Measurements from ENCODE around the gene PLEKHB1.
A peak's percentile ranks its signal among the peaks of the same experiment; 100 is the strongest.
"Not testable (repeated sequence)": the region's sequence is repeated elsewhere in the genome, so short reads cannot be mapped to it uniquely, and the experiment has no call there.

The PLEKHB1 gene

GRCh38 chr11:73648571-73649046 is 2.2 kb downstream of the PLEKHB1 start:
- no peak for DNase-seq

- DNase-seq: no peak
Measured at GRCh38 chr11:73649206-73649605, 2.8 kb downstream of the PLEKHB1 start.

GRCh38 chr11:73650400-73650799 is 4.0 kb downstream of the PLEKHB1 start:
- no peak for DNase-seq

GRCh38 chr11:73651252-73651651 is 4.9 kb downstream of the PLEKHB1 start:
- DNase-seq: no peak

GRCh38 chr11:73651661-73652045 is 5.3 kb downstream of the PLEKHB1 start:
- no peak for DNase-seq

GRCh38 chr11:73652046-73652730 is 5.8 kb downstream of the PLEKHB1 start:
- DNase-seq: no peak

- no peak for DNase-seq
Measured at GRCh38 chr11:73652856-73653559, 6.6 kb downstream of the PLEKHB1 start.

GRCh38 chr11:73653996-73654395 is 7.6 kb downstream of the PLEKHB1 start:
- DNase-seq: no peak

GRCh38 chr11:73654482-73655021 is 8.2 kb downstream of the PLEKHB1 start:
- no peak for DNase-seq

GRCh38 chr11:73655686-73656085 is 9.3 kb downstream of the PLEKHB1 start:
- DNase-seq: no peak

GRCh38 chr11:73656985-73657384 is 10.6 kb downstream of the PLEKHB1 start:
- DNase-seq: no peak

- no peak for DNase-seq
Measured at GRCh38 chr11:73659961-73660360, 13.6 kb downstream of the PLEKHB1 start.

GRCh38 chr11:73660497-73661034 is 14.2 kb downstream of the PLEKHB1 start:
- DNase-seq: no peak

GRCh38 chr11:73661035-73661628 is 14.8 kb downstream of the PLEKHB1 start:
- DNase-seq: peak; percentile 86

- DNase-seq: no peak
Measured at GRCh38 chr11:73662445-73663157, 16.2 kb downstream of the PLEKHB1 start.

- DNase-seq: no peak
Measured at GRCh38 chr11:73663604-73664495, 17.5 kb downstream of the PLEKHB1 start.

- no peak for DNase-seq
Measured at GRCh38 chr11:73664877-73665276, 18.5 kb downstream of the PLEKHB1 start.

- DNase-seq: no peak
Measured at GRCh38 chr11:73667891-73668290, 21.5 kb downstream of the PLEKHB1 start.

- no peak for DNase-seq
Measured at GRCh38 chr11:73670808-73671207, 24.4 kb downstream of the PLEKHB1 start.

GRCh38 chr11:73671701-73672100 is 25.3 kb downstream of the PLEKHB1 start:
- no peak for DNase-seq

GRCh38 chr11:73676552-73676951 is 30.2 kb downstream of the PLEKHB1 start:
- DNase-seq: not testable (repeated sequence)

GRCh38 chr11:73680687-73681086 is 34.3 kb downstream of the PLEKHB1 start:
- no peak for DNase-seq

All from effector CD8-positive, alpha-beta T cell (primary cell).